Astrocyte (in vitro differentiated cells and primary cell): ENCODE measurements around the gene SPATA20. TPM values are rescaled to one million over a fixed set of nuclear protein-coding genes. Genes with fewer than 3 reads are reported as not detected.

Experiments used
- DNase-seq: peaks from one replicate; pipeline ENCODE4 v3.0.0-alpha.2; 2010; ENCODE audit warnings: low read depth
- FAIRE-seq: peaks from 2 replicates; lab custom pipeline; 2011; peaks lifted over from hg19 to GRCh38; lab: Jason Lieb, UNC
- H2AFZ ChIP-seq: 2 replicates; pipeline ENCODE4 v1.6.0; 2012; ENCODE audit warnings: low read depth, low read length, inconsistent platforms
- H3K27ac ChIP-seq: 2 replicates; pipeline ENCODE4 v1.5.1; 2011; ENCODE audit warnings: low read depth, low read length, inconsistent platforms
- H3K27me3 ChIP-seq: 2 replicates; pipeline ENCODE4 v1.6.0; 2011; ENCODE audit warnings: low read length, inconsistent platforms; ENCODE audit not compliant: insufficient read depth
- H3K36me3 ChIP-seq: 2 replicates; pipeline ENCODE4 v1.5.1; 2011; ENCODE audit warnings: low read length, inconsistent platforms; ENCODE audit not compliant: insufficient read depth
- H3K4me1 ChIP-seq: 2 replicates; pipeline ENCODE4 v1.5.1; 2011; ENCODE audit warnings: low read length, inconsistent platforms; ENCODE audit not compliant: insufficient read depth
- H3K4me2 ChIP-seq: 2 replicates; pipeline ENCODE4 v1.6.0; 2012; ENCODE audit warnings: low read length, inconsistent platforms
- H3K4me3 ChIP-seq: 2 replicates; pipeline ENCODE4 v1.5.1; 2011; ENCODE audit warnings: low read depth, mild to moderate bottlenecking, low read length, inconsistent platforms; ENCODE audit not compliant: insufficient read depth
- H3K79me2 ChIP-seq: 2 replicates; pipeline ENCODE4 v1.6.0; 2012; ENCODE audit warnings: mild to moderate bottlenecking, low read length, inconsistent platforms; ENCODE audit not compliant: insufficient read depth
- H3K9ac ChIP-seq: 2 replicates; pipeline ENCODE4 v1.6.0; 2012; ENCODE audit warnings: mild to moderate bottlenecking, low read length, inconsistent platforms
- H3K9me3 ChIP-seq: 2 replicates; pipeline ENCODE4 v1.5.1; 2012; ENCODE audit warnings: low read depth, mild to moderate bottlenecking, low read length, inconsistent platforms; ENCODE audit not compliant: insufficient read depth
- H4K20me1 ChIP-seq: 2 replicates; pipeline ENCODE4 v1.6.0; 2012; ENCODE audit warnings: low read length, inconsistent platforms; ENCODE audit not compliant: insufficient read depth
- H3K27ac Mint-ChIP-seq: one replicate; pipeline ENCODE4 v1.8.0; 2021; ENCODE audit warnings: mild to moderate bottlenecking, mixed read lengths; ENCODE audit not compliant: unreplicated experiment
- H3K27me3 Mint-ChIP-seq: one replicate; pipeline ENCODE4 v1.8.0; 2021; ENCODE audit warnings: low read depth, mixed read lengths; ENCODE audit not compliant: unreplicated experiment
- H3K36me3 Mint-ChIP-seq: one replicate; pipeline ENCODE4 v1.8.0; 2021; ENCODE audit warnings: low read depth, mixed read lengths; ENCODE audit not compliant: unreplicated experiment
- H3K4me1 Mint-ChIP-seq: one replicate; pipeline ENCODE4 v1.8.0; 2021; ENCODE audit warnings: low read depth, mixed read lengths; ENCODE audit not compliant: unreplicated experiment
- H3K4me3 Mint-ChIP-seq: one replicate; pipeline ENCODE4 v1.8.0; 2021; ENCODE audit warnings: mild to moderate bottlenecking, moderate library complexity, mixed read lengths; ENCODE audit not compliant: unreplicated experiment
- H3K9me3 Mint-ChIP-seq: one replicate; pipeline ENCODE4 v1.8.0; 2021; ENCODE audit warnings: mild to moderate bottlenecking, mixed read lengths; ENCODE audit not compliant: unreplicated experiment
- CTCF ChIP-seq: IDR thresholded peaks from 2 replicates; pipeline ENCODE4 v1.5.1; 2011; ENCODE audit warnings: low read depth, mild to moderate bottlenecking, inconsistent platforms, low read length, moderate library complexity; ENCODE audit not compliant: insufficient read depth
- EZH2 ChIP-seq: IDR thresholded peaks from 2 replicates; pipeline ENCODE4 v1.6.1; 2012; ENCODE audit warnings: mild to moderate bottlenecking, low read length, inconsistent platforms; ENCODE audit not compliant: insufficient read depth
- total RNA-seq: library from RNA; stranded (reverse); gene quantifications from 2 replicates; pipeline ENCODE4 v1.2.1, GENCODE V29; 2021

SPATA20 gene
- total RNA-seq, 1 donor from 2014 or later = 32.0 TPM

- Mint-ChIP-seq H3K36me3 (peaks cover 3% of the 10 kb centered on the region), H3K27ac (no peak overlapping the region), H3K4me3 (no peak overlapping the region), H3K4me1 (peaks cover 6% of the 10 kb centered on the region), H3K27me3 (peaks cover 71% of the 10 kb centered on the region), H3K9me3 (peaks cover 10% of the 10 kb centered on the region)
- Histone ChIP-seq H3K4me1 (peaks cover 5% of the 10 kb centered on the region), H3K4me2 (no peak overlapping the region), H4K20me1 (no peaks in the 10 kb centered on the region), H3K9ac (no peak overlapping the region), H3K79me2 (no peaks in the 10 kb centered on the region), H3K9me3 (no peaks in the 10 kb centered on the region), H3K36me3 (no peaks in the 10 kb centered on the region), H3K27me3 (no peaks in the 10 kb centered on the region), H3K4me3 (no peak overlapping the region), H2AFZ (no peak overlapping the region), H3K27ac (no peak overlapping the region)
- DNase-seq (no peak), FAIRE-seq (no peak)
- TF ChIP-seq EZH2 (no peak), CTCF (no peak)
Measured at GRCh38 chr17:50585346-50585745, 38.4 kb downstream of the SPATA20 start.

- H3K27me3 ChIP-seq = no peaks in the 10 kb centered on the region
- peaks cover 3% of the 10 kb centered on the region for H3K36me3 Mint-ChIP-seq
- H3K4me1 Mint-ChIP-seq = peaks cover 6% of the 10 kb centered on the region
- no peaks in the 10 kb centered on the region for H4K20me1 ChIP-seq
- H3K4me3 ChIP-seq = no peak overlapping the region
- no peaks in the 10 kb centered on the region for H3K36me3 ChIP-seq
- H3K4me2 ChIP-seq = no peak overlapping the region
- no peak for FAIRE-seq
- no peaks in the 10 kb centered on the region for H3K79me2 ChIP-seq
- H3K9me3 Mint-ChIP-seq = peaks cover 10% of the 10 kb centered on the region
- H3K27ac Mint-ChIP-seq = no peak overlapping the region
- H3K4me3 Mint-ChIP-seq = no peak overlapping the region
- peaks cover 5% of the 10 kb centered on the region for H3K4me1 ChIP-seq
- DNase-seq = no peak
- H3K9ac ChIP-seq = no peak overlapping the region
- H3K9me3 ChIP-seq = no peaks in the 10 kb centered on the region
- no peak overlapping the region for H2AFZ ChIP-seq
- no peak overlapping the region for H3K27ac ChIP-seq
- TF ChIP-seq CTCF = no peak
- TF ChIP-seq EZH2 = no peak
- H3K27me3 Mint-ChIP-seq = peaks cover 70% of the 10 kb centered on the region
Measured at GRCh38 chr17:50585891-50586290, 38.9 kb downstream of the SPATA20 start.

- DNase-seq (no peak), FAIRE-seq (no peak)
- Histone ChIP-seq H3K36me3 (no peaks in the 10 kb centered on the region), H3K4me2 (no peak overlapping the region), H4K20me1 (no peaks in the 10 kb centered on the region), H2AFZ (no peak overlapping the region), H3K4me3 (no peak overlapping the region), H3K79me2 (no peaks in the 10 kb centered on the region), H3K9ac (no peak overlapping the region), H3K27ac (no peak overlapping the region), H3K4me1 (peaks cover 5% of the 10 kb centered on the region), H3K9me3 (no peaks in the 10 kb centered on the region), H3K27me3 (no peaks in the 10 kb centered on the region)
- H3K4me3 Mint-ChIP-seq = no peak overlapping the region
- peaks cover 3% of the 10 kb centered on the region for H3K36me3 Mint-ChIP-seq
- peaks cover 6% of the 10 kb centered on the region for H3K4me1 Mint-ChIP-seq
- H3K27ac Mint-ChIP-seq = no peak overlapping the region
- TF ChIP-seq CTCF (no peak), EZH2 (no peak)
- H3K27me3 Mint-ChIP-seq = peaks cover 74% of the 10 kb centered on the region
- H3K9me3 Mint-ChIP-seq = peaks cover 9% of the 10 kb centered on the region
Measured at GRCh38 chr17:50586421-50587247, 39.7 kb downstream of the SPATA20 start.
